Left renal pelvis (tissue), 4 donors: ENCODE results near the gene ATAD3B. TPM values are rescaled to one million over a fixed set of nuclear protein-coding genes. Genes with fewer than 3 reads are reported as not detected.
"Not testable (repeated sequence)": the region's sequence is repeated elsewhere in the genome, so short reads cannot be mapped to it uniquely, and the experiment has no call there.

Source experiments
- DNase-seq, 4 donors: peaks; one replicate each; pipeline ENCODE4 v3.0.0-alpha.2; 2013; ENCODE audit warnings: low read depth in 4 of 4, low spot score in 3 of 4
- polyA plus RNA-seq, 4 donors: library from polyadenylated mRNA; unstranded; fragments of 120-200 nt; gene quantifications; one replicate each; pipeline ENCODE4 v1.2.1, GENCODE V29; 2013; ENCODE audit not compliant: insufficient read length in 4 of 4

ATAD3B gene
- polyA plus RNA-seq, 4 donors = 8.4 to 28.1 (median 14.2) TPM

GRCh38 chr1:1472053-1472876 is 700 bp downstream of the ATAD3B start:
- not testable (repeated sequence) for DNase-seq

GRCh38 chr1:1476011-1476410 is 4.4 kb downstream of the ATAD3B start:
- DNase-seq = not testable (repeated sequence)

GRCh38 chr1:1477206-1477605 is 5.6 kb downstream of the ATAD3B start:
- no peak for DNase-seq

- DNase-seq = no peak
Measured at GRCh38 chr1:1479547-1480487, 8.3 kb downstream of the ATAD3B start.

GRCh38 chr1:1480488-1480867 is 8.9 kb downstream of the ATAD3B start:
- not testable (repeated sequence) for DNase-seq

GRCh38 chr1:1481811-1482210 is 10.2 kb downstream of the ATAD3B start:
- not testable (repeated sequence) for DNase-seq

GRCh38 chr1:1482856-1483255 is 11.3 kb downstream of the ATAD3B start:
- DNase-seq = no peak

- no peak for DNase-seq
Measured at GRCh38 chr1:1483714-1484113, 12.1 kb downstream of the ATAD3B start.

GRCh38 chr1:1484976-1485750 is 13.6 kb downstream of the ATAD3B start:
- not testable (repeated sequence) for DNase-seq

GRCh38 chr1:1485755-1486317 is 14.3 kb downstream of the ATAD3B start:
- DNase-seq = not testable (repeated sequence)

- no peak for DNase-seq
Measured at GRCh38 chr1:1487701-1488100, 16.1 kb downstream of the ATAD3B start.

- DNase-seq = no peak
Measured at GRCh38 chr1:1489231-1489630, 17.7 kb downstream of the ATAD3B start.

- DNase-seq = no peak
Measured at GRCh38 chr1:1489861-1490260, 18.3 kb downstream of the ATAD3B start.

GRCh38 chr1:1490633-1491230 is 19.2 kb downstream of the ATAD3B start:
- no peak for DNase-seq

GRCh38 chr1:1491601-1492000 is 20.0 kb downstream of the ATAD3B start:
- DNase-seq = no peak

- not testable (repeated sequence) for DNase-seq
Measured at GRCh38 chr1:1494311-1494710, 22.7 kb downstream of the ATAD3B start.

- not testable (repeated sequence) for DNase-seq
Measured at GRCh38 chr1:1495461-1495975, 24.0 kb downstream of the ATAD3B start.

GRCh38 chr1:1504777-1505365 is 33.3 kb downstream of the ATAD3B start:
- DNase-seq = peak in 3 of 4 donors; percentile 28 to 42 (median 36)

- not testable (repeated sequence) for DNase-seq
Measured at GRCh38 chr1:1505366-1505798, 33.8 kb downstream of the ATAD3B start.
